Keratinocyte (primary cell): ENCODE data around the gene ZCCHC7. TPM values are rescaled to one million over a fixed set of nuclear protein-coding genes. Genes with fewer than 3 reads are reported as not detected.

Source experiments
- DNase-seq: peaks from one replicate; pipeline ENCODE4 v3.0.0-alpha.2; 2011; ENCODE audit warnings: low read depth, missing footprints, low spot score
- FAIRE-seq: peaks from 2 replicates; lab custom pipeline; 2011; peaks lifted over from hg19 to GRCh38; lab: Jason Lieb, UNC
- H2AFZ ChIP-seq: 2 replicates; pipeline ENCODE4 v1.6.0; 2012; ENCODE audit warnings: low read length, control low read depth, inconsistent platforms; ENCODE audit not compliant: control insufficient read depth
- H3K27ac ChIP-seq: 2 replicates; pipeline ENCODE4 v1.5.1; 2011; ENCODE audit warnings: low read length; ENCODE audit not compliant: control insufficient read depth, insufficient read depth
- H3K27me3 ChIP-seq: 3 replicates; pipeline ENCODE4 v1.6.0; 2011; ENCODE audit warnings: low read length; ENCODE audit not compliant: control insufficient read depth, insufficient read depth; ENCODE audit errors: extremely low read depth
- H3K36me3 ChIP-seq, 2 experiments: 2 replicates in 1 of 2; 3 replicates in 1 of 2; pipeline ENCODE4 v1.5.1; 2011; ENCODE audit warnings: low read length in 2 of 2, mild to moderate bottlenecking in 1 of 2; ENCODE audit not compliant: control insufficient read depth in 2 of 2, insufficient read depth in 2 of 2; ENCODE audit errors: extremely low read depth in 1 of 2
- H3K4me1 ChIP-seq: 3 replicates; pipeline ENCODE4 v1.5.1; 2011; ENCODE audit warnings: low read length; ENCODE audit not compliant: control insufficient read depth, insufficient read depth; ENCODE audit errors: extremely low read depth
- H3K4me2 ChIP-seq: 3 replicates; pipeline ENCODE4 v1.6.0; 2011; ENCODE audit warnings: low read depth, low read length; ENCODE audit not compliant: control insufficient read depth, insufficient read depth; ENCODE audit errors: extremely low read depth
- H3K4me3 ChIP-seq, 3 experiments: fragments of 200-600 bp in 1 of 3; sonication (generic) in 1 of 3; 2 replicates in 2 of 3; 3 replicates in 1 of 3; pipeline ENCODE4 v1.5.1; 2011 to 2016; ENCODE audit warnings: low read length in 3 of 3, mild to moderate bottlenecking in 3 of 3, control low read depth in 2 of 3, inconsistent platforms in 1 of 3, low read depth in 1 of 3, mixed read lengths in 1 of 3, mixed run types in 1 of 3, moderate library complexity in 1 of 3; ENCODE audit not compliant: control insufficient read depth in 2 of 3, insufficient read depth in 2 of 3; ENCODE audit errors: extremely low read depth in 1 of 3
- H3K79me2 ChIP-seq: 2 replicates; pipeline ENCODE4 v1.6.0; 2012; ENCODE audit warnings: low read length; ENCODE audit not compliant: control insufficient read depth, insufficient read depth
- H3K9ac ChIP-seq: 3 replicates; pipeline ENCODE4 v1.6.0; 2011; ENCODE audit warnings: low read length; ENCODE audit not compliant: control insufficient read depth, insufficient read depth; ENCODE audit errors: extremely low read depth
- H3K9me1 ChIP-seq: 3 replicates; pipeline ENCODE4 v1.6.0; 2011; ENCODE audit warnings: low read length; ENCODE audit not compliant: control insufficient read depth, insufficient read depth; ENCODE audit errors: extremely low read depth
- H3K9me3 ChIP-seq: 2 replicates; pipeline ENCODE4 v1.5.1; 2012; ENCODE audit warnings: low read depth, low read length; ENCODE audit not compliant: control insufficient read depth
- H4K20me1 ChIP-seq: 3 replicates; pipeline ENCODE4 v1.6.0; 2011; ENCODE audit warnings: low read length; ENCODE audit not compliant: control insufficient read depth, insufficient read depth; ENCODE audit errors: extremely low read depth
- EZH2 ChIP-seq: IDR thresholded peaks from one replicate; pipeline ENCODE4 v1.6.1; 2012; ENCODE audit warnings: inconsistent platforms, mild to moderate bottlenecking, low read length, moderate library complexity
- dilution Hi-C: fragments of 300-500 bp; cut with MboI; formaldehyde crosslinking; loops from one replicate; pipeline ENCODE4 v1.7.0; 2020; ENCODE audit warnings: low sequenced_read_pairs; ENCODE audit not compliant: extremely low pct_ligation_motif_present
- polyA plus RNA-seq, 5 experiments: library from polyadenylated mRNA; depleted of rRNA in 3 of 5; stranded (reverse) in 3 of 5; stranded (forward) in 1 of 5; unstranded in 1 of 5; fragments of >200 nt; gene quantifications; 1 replicate in 1 of 5; 2 replicates in 3 of 5; 3 replicates in 1 of 5; pipeline versions ENCODE4 v1.2.1 to v1.2.3, GENCODE V29; 2011 to 2012; ENCODE audit warnings: missing spikeins in 2 of 5, low read depth in 1 of 5, low replicate concordance in 1 of 5
- TF ChIP-seq, protein P1 (sequence below), 3 experiments: IDR thresholded peaks in 1 of 3; conservative IDR thresholded peaks in 1 of 3; optimal IDR thresholded peaks in 1 of 3; 2 replicates in 2 of 3; 3 replicates in 1 of 3; pipeline versions ENCODE3 to v1.5.1; 2011; ENCODE audit warnings: low read length in 3 of 3, mild to moderate bottlenecking in 3 of 3, moderate library complexity in 2 of 3, control low read depth in 1 of 3, inconsistent platforms in 1 of 3; ENCODE audit not compliant: insufficient read depth in 2 of 3; ENCODE audit errors: extremely low read depth in 1 of 3

ZCCHC7 gene
- polyA plus RNA-seq, 1 donor (not counting 4 experiments of a cell fraction or from before 2014, with no cell fraction given), result 16.5 TPM

DNA sequence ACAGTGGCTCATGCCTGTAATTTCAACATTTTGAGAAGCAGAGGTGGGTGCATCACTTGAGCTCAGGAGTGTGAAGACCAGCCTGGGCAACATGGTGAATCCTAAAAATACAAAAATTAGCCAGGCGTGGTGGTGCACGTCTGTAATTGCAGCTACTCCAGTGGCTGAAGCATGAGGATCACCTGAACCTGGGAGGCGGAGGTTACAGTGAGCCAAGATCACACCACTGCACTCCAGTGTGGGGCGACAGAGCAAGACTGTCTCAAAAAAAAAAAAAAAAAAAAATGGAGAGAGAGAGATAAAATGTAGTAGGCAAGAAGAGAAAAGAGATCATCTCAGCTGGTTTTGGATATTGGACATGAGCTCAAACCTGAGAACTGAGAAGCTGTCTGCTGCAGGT, 23.7 kb upstream of the ZCCHC7 start:
- H3K9me1 ChIP-seq, result no peaks in the 10 kb centered on the region
- H4K20me1 ChIP-seq, result no peaks in the 10 kb centered on the region
- H3K4me3 ChIP-seq, result no peak overlapping the region
- H3K9ac ChIP-seq, result no peak overlapping the region
- FAIRE-seq (no peak), DNase-seq (no peak)
- no peaks in the 10 kb centered on the region for H3K9me3 ChIP-seq
- H3K36me3 ChIP-seq, result no peaks in the 10 kb centered on the region
- dilution Hi-C loops, result no loop called here
- no peaks in the 10 kb centered on the region for H3K79me2 ChIP-seq
- H3K4me1 ChIP-seq, result peaks cover 13% of the 10 kb centered on the region
- no peak overlapping the region for H3K4me2 ChIP-seq
- TF ChIP-seq, protein P1, sequence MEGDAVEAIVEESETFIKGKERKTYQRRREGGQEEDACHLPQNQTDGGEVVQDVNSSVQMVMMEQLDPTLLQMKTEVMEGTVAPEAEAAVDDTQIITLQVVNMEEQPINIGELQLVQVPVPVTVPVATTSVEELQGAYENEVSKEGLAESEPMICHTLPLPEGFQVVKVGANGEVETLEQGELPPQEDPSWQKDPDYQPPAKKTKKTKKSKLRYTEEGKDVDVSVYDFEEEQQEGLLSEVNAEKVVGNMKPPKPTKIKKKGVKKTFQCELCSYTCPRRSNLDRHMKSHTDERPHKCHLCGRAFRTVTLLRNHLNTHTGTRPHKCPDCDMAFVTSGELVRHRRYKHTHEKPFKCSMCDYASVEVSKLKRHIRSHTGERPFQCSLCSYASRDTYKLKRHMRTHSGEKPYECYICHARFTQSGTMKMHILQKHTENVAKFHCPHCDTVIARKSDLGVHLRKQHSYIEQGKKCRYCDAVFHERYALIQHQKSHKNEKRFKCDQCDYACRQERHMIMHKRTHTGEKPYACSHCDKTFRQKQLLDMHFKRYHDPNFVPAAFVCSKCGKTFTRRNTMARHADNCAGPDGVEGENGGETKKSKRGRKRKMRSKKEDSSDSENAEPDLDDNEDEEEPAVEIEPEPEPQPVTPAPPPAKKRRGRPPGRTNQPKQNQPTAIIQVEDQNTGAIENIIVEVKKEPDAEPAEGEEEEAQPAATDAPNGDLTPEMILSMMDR (optimal IDR thresholded peaks at IDR 0.05 in 1 of 3, IDR thresholded peaks at IDR 0.05 in 1 of 3, conservative IDR thresholded peaks at IDR 0.05 in 1 of 3; ENCODE audit: extremely low read depth in 1 of 3, insufficient read depth in 2 of 3, low read length in 3 of 3), result no peak
- no peak for TF ChIP-seq EZH2
- no peaks in the 10 kb centered on the region for H3K27me3 ChIP-seq
- H3K27ac ChIP-seq, result no peak overlapping the region
- H2AFZ ChIP-seq, result no peak overlapping the region

DNA sequence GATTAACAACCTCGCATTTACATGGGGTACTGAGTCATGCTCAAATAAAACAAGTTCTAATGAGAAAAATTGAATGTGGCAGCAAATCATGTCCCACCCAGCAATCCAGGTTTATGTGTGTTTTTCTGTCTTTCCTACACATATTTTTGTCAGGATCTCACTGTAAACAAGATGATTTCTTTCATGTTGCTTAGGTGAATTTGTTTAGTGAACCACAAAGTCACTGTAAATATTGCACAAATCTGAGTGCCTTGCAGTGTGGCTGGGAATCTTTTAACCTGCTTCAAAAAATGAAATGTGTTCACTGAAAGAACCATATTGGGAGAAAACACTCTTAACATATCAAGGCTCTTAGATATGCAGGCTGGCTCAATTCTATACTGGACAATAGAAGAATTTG, 23.1 kb upstream of the ZCCHC7 start:
- no peak for FAIRE-seq
- Histone ChIP-seq H4K20me1 (no peaks in the 10 kb centered on the region), H3K27me3 (no peaks in the 10 kb centered on the region), H3K4me3 (no peak overlapping the region), H3K4me2 (no peak overlapping the region), H3K79me2 (no peaks in the 10 kb centered on the region), H2AFZ (no peak overlapping the region), H3K4me1 (peaks cover 13% of the 10 kb centered on the region), H3K9ac (no peak overlapping the region), H3K9me3 (no peaks in the 10 kb centered on the region), H3K27ac (no peak overlapping the region), H3K9me1 (no peaks in the 10 kb centered on the region), H3K36me3 (no peaks in the 10 kb centered on the region)
- TF ChIP-seq, protein P1 (optimal IDR thresholded peaks at IDR 0.05 in 1 of 3, IDR thresholded peaks at IDR 0.05 in 1 of 3, conservative IDR thresholded peaks at IDR 0.05 in 1 of 3; ENCODE audit: extremely low read depth in 1 of 3, insufficient read depth in 2 of 3, low read length in 3 of 3), result no peak
- TF ChIP-seq EZH2, result no peak
- no peak for DNase-seq
- dilution Hi-C loops, result no loop called here
